ENCODE results near the gene CSF1R.
"Not testable (repeated sequence)": the region's sequence is repeated elsewhere in the genome, so short reads cannot be mapped to it uniquely, and the experiment has no call there.

Gene CSF1R

DNA sequence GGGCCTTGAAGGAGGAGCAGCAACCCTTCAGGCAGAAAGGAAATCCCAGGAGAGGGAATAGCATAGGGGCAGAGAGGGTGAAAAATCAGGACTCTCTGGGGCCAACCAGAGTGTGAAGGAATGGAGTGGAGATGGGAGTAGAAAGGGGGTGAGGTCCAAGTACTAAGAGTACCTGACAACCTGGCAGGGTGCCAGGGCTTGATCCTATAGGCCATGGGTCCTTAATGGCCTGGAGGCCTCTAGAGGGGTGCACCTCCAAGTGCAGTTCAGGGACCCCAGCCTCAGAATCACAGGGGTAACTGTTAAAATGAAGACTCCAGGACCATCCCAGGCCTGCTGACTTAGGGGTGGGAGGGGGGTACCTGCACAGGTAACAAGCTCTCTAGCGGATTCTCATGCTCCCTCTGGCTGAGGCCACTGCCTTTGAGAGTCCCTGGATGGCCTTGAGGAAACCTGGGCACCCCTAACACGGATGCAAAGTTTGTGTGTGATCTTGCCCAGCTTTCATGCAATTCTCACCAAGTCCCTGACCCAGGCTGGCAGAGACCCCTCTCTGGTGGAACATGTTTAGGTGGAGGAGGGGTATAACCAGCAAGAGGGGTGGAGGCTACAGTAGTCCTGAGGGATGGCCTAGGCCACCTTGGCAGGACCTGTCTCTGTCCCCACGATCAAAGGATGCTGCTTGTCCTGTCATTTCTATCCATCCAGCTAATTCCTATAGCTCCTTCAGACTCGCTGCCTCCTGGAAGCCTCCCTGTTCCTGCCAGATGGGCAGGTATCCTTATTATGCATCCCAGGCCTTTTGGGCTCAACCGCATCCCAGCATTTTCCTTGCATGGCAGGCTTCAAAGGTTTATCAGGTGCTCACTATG is 17.6 kb upstream of the CSF1R start:
- no peak for DNase-seq

DNA sequence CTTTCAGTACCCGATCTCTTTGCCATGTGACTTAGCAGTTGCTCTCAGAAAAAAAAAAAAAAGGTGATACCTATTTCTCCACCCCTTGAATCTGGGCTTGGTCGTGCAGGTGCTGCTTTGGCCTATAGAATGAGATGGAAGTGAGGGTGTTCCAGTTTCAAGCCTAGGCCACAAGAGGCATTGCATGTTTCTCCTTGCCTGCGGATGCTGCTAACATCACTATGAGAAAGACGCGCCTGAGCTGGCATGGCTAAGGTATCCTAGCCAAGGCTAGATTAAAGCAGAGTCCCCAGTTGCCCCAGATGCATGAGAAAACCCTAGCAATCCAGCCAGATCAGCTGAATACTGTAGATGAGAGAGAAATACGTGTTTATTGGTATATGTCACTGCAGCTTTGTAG is 14.7 kb upstream of the CSF1R start:
- DNase-seq: no peak

DNA sequence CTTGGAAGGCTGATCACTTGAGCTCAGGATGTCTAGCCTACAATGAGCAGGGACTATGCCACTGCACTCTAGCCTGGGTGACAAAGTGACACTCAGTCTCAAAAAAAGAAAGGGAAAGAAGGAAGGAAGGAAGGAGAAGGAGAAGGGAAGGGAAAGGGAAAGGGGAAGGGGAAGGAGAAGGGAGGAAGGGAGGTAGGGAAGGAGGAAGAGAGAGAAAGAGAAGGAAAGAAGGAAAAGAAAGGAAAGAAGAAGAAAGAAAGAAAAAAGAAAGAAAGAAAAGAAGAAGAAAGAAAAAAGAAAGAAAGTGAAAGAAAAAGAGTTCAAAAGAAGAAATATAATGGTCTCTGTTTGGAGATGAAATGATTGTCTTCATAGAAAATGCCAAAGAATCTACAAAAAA is 10.8 kb upstream of the CSF1R start:
- no peak for DNase-seq

DNA sequence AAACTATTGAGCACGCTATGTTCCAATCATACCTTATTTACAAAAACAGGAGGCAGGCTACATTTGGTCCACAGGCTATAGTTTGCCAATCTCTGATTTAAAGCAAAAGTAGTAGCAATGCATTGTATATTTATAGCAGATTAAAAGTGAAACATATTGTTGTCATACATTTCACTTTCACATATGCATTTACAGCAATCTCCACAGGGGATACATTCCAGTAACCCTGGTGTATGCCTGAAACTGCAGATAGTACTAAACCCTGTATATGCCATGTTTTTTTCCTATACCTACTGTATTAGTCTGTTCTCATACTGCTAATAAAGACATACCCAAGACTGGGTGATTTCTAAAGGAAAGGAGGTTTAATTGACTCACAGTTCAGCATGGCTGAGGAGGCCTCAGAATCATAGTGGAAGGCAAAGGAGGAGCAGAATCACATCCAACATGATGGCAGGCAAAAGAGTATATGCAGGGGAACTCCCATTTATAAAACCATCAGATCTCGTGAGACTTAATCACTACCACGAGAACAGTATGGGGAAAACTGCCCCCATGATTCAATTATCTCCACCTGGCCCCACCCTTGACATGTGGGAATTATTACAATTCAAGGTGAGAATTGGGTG is 5.9 kb upstream of the CSF1R start:
- no peak for DNase-seq

DNA sequence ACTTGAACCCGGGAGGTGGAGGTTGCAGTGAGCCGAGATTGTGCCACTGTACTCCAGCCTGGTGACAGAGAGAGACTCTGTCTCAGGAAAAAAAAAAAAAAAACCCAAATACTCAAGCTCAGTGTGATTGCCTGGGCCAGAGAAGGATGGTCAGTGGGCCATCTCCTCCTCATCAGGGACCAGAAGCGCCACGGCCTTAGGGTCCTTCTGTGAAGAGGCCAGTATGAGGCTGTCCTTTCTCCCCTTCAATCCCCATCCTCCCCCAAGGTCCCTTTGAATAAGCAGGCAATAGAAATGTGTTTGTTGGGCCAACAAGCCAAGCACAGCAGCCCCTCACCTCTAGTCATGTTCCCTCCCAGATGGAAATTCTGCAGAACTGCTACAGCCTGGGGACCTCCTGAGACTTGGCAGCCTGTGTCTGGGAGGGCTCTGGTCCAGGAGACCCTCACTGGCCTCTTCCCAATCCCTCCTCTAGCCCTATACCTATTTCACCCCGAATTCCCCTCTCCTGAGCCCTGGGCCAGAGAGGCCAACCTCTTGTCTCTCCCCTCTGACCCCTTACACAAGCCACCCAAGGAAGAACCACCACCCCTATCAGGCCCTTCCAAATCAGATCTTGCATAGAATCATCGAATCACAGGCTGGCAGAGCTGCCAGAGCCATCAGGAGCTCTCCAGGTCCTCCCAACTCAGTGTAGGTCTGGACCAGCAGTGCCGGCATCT is 1.0 kb downstream of the CSF1R start:
- no peak for DNase-seq

DNA sequence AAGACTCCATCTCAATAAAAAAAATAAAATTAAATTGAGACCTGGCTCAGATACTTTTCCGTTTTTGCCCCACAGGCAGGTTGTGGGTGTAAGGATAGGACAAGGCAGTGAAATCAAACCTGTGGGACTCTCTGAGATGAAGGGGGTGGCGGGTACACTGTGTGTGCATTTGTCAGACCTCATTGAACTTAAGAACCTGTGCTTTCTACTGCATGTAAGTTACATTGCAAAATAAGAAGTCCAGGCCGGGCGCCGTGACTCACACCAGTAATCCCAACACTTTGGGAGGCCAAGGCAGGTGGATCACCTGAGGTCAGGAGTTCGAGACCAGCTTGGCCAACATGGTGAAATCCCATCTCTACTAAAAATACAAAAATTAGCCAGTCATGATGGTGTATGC is 1.6 kb downstream of the CSF1R start:
- DNase-seq: not testable (repeated sequence)

DNA sequence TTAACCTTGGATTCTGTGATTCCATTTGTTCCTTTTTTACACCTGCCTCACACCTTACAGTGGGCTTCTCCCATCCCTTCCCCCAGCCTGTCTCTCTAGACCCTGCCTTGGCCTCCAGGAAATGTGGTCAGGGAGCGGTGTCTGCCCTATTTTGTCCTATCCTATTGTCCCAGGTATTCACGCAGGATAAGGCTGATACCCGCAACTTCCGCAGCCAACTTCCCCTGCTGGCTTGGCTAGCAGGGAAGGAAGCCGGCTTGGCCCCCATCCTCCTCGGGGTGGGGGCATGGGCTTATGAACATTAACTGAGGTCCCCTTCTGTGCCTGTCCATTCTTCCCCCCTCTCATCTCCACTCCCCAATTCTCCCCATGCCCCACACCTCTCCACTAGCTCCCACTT is 3.5 kb downstream of the CSF1R start:
- no peak for DNase-seq

DNA sequence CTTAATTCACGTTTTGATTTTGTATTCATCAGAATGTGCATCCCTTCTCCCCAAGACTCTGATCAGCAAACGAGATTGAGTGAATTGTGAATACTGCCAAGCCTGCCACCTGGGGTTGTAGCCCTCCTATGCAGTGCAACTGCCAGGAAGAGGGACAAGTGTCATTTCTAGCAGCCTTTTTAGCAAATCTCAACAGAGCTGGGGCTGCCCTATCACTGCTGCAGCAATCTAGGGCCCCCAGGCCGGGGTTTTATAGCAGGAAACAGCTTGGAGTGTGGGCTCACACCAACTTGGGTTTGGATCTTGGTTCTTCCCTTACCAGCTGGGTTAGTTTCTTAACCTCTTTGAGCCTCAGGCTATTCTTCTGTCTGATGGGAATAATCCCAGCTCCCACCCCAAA is 4.0 kb downstream of the CSF1R start:
- no peak for DNase-seq

DNA sequence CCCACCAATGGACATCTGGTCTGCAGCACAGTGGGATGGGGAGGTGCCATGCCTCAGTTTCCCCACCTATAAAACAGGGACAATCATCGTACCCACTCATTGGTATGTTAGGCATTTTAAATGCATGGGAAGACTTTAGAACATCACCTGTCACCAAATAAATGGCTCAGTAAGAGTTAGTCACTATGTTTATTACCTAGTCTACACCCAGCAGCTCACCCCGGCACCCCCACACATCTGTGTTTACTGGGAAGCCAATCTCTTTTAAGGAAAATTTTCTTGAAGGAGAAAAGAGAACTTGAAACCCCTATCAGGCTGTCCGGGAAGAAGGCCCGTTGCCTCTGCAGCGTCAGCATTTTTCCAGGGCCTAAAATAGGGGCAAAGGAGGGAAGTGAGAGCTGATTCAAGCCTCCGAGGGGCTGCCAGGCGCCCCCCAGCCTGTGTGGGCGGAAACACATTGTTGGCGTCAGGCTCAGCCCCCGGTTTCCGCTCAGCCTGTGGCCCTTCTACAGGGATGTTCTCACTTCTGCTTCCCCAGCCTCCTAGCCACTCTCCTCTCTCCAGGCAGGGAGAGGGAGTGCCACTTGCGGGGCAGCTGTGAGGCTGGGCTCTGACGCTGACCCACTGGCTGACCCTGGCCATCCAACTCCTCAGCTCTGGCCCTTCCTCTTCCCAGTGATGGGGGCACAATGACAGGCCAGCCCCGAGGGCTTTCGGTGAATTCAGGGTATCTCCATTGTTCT is 4.6 kb downstream of the CSF1R start:
- DNase-seq: no peak

DNA sequence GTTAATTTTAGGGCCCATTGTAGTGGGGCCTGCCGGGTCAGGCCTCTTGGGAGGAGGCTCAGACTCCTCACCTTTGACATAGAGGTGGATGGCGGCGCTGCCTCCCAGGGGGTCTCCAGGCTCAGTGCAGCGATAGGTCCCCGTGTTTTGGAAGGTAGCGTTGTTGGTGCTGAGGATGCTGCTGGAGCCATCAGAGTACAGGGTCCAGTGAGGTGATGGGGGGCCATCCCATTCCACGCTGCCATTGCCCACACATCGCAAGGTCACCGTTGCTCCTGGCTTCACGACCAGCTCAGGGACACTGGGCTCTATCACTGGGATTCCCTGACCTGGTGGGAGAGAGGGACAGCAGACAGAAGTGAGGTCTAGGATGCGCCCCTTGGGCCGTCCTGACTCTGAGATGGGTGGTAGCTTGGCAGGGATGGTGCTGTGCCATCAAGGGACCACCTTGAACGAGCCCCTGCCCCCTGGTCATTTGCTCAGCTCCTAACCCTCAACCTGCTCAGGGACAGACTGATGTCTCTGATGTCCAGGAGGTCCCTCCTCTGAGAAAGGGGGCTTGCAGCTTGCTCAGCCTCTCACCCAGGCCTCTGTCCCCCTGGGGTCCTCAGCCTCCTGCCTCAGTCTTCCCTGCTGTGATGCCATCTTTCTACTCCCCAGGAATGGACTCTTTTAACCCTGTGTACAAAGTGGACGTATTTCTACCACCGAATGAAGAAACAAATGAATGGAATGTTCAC is 5.5 kb downstream of the CSF1R start:
- DNase-seq: no peak

DNA sequence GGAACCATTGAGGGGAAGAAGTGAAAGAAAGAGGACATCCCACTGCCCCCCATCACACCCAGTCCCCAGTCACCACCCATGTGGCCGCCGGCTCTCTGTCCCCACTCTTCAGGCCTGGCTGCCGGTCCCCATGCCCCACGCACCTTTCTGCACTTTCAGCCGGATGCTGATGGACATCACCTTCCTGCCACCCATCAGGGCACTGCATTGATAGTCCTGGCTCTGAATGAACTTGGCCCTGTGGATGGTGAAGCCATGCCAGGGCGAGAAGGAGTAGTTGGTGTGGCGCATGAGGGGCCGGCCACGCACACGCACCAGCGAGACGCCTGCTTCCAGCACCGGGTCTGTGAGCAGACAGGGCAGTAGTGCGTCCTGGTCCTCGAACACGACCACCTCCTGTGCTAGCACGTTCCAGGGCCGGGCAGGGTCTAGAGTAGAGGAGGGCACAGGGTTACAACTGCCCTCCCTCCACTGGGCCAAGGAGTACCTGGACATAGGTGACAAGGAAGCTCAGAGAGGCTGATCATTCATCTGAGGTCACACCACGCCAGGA is 6.4 kb downstream of the CSF1R start:
- no peak for DNase-seq

DNA sequence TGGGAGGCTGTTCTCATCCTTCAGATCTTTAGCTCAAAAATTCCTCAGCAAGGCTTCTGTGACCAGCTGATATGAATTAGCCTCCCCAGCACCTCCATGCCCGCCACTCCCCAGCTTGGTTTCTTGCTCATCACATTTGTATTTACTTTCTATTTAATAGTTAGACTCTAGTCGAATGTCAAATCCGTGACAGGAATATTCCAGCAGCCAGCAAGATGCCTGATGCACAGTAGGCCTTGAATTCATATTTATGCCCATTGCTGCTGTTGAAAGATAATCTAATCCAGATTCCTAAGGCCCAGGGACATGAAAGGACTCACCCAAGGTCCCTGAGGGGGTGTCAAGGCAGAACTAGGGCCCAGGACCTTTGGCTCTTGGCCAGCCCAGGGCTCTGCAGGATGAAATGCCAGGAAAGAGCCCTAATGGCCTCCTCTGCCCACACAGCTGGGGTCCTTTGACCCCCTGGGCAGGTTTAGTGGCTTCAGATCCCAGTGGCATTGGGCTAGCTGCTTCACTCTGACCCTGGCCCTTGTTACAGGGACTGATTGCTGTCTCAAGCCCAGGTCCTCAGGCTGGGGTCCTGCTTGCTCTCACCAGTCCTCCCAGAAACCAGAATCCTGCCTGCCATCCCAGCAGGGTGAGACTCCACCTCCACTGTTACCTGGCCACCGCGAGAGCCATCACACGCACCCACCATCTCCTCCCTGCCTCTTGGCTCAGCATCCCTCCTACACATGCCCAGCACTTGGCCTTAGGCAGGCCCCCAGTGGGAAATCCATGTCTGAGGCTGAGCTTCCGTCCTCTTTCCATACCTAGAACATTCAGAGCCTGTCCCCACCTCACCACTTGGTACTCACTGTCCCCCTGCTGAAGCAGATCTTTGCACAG is 7.3 kb downstream of the CSF1R start:
- DNase-seq: no peak

DNA sequence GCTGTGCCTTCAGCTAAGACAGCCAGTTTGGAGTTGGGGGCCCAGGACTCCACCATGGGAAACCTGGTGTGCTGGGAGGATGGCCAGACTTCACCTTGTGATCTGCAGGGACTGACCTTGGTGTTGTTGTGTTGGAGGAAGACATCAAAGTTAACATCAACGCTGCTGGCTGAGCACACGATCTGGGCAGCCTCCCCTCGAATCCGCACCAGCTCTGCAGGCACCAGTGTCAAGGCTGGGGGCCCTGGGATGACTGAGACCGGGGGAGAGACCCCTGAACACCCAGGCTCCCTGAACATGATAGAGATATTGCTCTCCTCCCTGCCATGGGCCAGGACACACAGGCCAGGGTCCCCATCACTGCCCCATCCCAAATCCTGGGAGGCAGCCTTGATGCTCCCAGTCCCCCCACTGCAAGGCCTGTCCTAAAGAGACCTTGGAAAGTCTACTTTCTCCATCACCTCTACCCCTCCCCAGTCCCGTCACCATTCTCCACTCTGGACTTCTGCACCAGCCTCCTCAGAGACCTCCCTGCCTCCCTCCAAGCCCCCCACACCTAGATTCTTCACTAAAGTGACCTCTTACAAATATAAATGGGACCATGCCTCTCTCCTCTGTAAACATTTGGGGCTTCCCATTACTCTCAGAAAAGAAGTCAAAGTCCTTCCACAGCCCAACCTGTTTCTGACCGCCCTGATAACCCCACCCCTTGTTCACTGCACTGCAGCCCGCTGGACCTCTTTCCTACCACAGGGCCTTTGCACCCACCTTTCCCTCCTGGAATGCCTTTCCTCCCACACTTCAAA is 8.2 kb downstream of the CSF1R start:
- DNase-seq: no peak

DNA sequence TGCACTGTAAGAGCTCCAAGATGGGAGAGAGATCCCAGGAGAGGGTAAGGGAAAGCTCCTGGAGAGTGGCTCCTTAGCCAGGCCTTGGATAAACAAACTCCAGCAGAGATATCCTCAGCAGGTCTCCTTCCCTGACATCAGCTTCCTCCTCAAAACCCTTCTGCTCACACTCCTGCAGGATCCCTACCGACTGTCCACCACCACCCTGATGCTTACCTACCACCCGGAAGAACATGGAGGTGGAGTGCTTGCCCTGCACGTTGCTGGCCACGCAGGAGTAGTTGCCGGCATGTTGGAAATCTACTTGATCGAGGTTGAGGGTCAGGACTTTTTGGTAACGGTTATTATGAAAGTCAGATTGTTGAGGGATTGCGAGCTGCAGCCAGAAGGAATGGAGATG is 9.3 kb downstream of the CSF1R start:
- no peak for DNase-seq

DNA sequence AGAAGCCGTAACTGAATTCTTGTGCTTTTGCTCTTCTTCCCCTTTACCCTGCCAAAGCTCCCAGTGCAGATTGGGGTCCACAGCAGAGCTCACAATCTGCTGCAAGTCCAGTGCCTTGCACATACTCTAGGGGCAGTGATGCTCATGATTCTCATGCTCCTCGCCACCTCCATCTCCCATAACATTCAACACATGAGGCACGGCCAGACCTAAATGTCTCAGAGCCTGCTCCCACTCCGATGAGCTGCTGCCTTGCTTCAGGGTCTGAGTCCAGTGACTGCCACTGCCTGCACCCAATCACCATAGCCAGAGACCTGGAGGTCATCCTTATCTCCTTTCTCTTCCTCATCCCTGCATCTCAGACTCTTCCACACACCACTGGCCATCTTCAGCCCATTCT is 10.5 kb downstream of the CSF1R start:
- DNase-seq: no peak

DNA sequence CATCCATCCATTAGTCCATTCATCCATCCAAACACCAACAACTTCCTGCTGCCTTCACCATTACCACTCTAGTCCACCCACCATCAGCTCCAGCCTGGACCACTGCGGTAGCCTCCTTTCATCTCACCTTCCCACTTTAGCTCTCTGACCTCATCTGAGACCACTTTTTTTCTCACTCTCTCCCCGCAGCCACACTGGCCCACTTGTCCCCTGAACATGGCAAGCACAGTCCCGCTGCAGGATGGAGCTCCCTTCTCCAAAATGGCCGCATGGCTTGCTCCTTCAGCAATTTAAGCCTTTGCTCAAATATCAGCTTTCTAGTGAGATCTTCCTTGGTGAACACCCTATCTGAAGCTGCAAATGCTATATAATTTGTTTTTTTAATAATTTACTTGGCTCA is 11.1 kb downstream of the CSF1R start:
- no peak for DNase-seq

DNA sequence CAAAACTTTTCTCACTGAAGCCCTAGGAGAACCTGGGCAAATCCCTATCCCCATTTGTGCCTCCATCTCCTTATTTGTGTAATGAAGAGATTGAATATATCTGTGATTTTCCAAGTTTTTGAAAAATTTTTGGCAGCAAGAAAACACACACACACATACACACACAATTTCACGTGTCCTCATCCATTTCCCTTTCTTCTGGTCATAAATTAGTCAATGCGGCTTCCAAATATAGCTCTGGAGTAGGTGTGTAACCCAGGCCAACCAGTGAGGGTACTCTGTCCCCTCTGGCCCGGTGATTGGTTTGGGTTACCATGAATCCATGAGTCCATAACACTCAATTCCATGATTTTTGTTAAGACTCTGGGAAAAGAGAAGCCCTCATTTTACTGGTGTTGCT is 12.7 kb downstream of the CSF1R start:
- no peak for DNase-seq

DNA sequence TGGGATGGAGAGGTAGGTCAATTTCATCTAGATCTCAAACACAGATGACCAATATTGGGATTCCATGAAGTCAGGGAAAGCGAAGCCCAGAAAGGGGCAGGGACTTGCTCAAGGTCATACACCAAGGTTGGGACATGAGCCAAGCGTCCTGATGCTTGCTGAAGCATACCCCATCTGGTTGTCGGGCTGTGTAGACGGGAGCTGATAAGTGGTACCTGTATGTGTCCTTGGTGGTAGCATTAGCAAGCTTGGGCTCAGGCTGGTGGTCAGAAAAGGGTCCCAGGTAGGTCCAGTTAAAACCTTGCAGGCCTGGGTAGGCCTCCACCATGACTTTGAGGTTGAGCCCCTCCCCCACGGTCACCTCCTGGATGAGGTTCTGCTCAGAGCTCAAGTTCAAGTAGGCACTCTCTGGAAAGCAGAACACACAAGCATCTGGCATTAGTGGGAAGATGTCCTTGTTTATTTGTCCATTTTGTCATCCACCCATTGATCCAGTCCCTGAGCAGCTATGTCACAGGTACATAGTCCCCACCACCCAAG is 13.2 kb downstream of the CSF1R start:
- DNase-seq: no peak

DNA sequence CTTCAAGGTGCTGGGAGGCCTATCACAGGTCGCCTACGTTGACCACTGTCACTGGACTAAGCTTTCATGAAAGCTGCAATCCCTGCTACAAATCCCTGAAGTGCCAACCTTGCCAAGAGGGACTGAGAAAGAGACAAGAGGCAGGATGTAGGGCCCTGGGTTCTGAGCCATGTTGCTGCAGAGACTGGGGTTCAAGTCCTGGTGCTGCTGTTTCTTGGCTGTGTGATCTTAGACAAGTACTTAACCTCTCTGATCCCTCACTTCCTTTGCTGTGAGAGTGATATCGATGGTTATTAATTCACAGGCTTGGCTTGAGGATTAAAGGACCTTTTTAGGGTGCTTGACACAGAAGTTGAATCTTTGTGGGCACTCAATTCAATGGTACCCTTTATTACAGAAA is 15.5 kb downstream of the CSF1R start:
- no peak for DNase-seq

All from NCI-H526 treated with DMSO at 0.1 percent for 48 hours (cell line).